ENCODE results near the gene DMD.

DMD gene

GRCh38 chrX:33014086-33014485, 197.3 kb downstream of the DMD start:
- no peak for DNase-seq

DNA sequence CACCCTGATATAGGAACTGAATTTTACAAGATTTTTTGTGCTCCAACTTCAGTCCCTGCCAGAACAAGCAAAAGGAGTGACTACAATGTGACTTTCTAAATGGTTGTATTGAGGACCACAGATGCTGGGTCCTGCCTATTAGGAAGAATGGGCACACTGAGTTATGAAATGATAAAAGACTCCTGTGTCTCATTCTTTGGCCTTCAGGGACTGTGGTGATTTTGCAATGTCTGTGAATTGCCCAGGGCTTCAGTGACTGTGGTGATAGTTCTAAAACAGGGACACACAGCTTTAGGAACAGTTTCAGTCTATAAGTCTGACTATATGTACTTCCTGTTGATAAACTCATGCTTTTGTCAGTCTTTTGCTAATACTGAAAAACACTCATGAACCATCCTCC, 210.2 kb downstream of the DMD start:
- DNase-seq: no peak

DNA sequence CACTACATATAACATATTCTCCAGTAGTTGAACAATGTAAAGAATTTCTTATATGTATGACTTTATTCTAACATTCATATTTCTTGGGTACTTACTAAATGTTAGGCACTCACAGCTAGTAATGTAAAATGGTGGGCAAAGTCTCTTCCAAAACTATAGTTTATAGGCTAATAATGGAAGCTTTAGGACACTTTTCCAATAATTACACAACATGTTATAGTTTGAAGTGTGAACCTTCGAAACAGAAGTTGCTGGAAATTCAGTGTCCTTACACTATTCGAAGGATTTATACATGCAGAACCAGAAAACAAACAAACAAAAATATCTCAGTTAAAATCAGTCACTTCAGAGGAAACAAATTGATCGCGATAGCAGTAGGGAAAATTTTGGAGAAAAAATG, 212.6 kb downstream of the DMD start:
- no peak for DNase-seq

- DNase-seq: no peak
Measured at GRCh38 chrX:32995427-32995826, 215.9 kb downstream of the DMD start.

DNA sequence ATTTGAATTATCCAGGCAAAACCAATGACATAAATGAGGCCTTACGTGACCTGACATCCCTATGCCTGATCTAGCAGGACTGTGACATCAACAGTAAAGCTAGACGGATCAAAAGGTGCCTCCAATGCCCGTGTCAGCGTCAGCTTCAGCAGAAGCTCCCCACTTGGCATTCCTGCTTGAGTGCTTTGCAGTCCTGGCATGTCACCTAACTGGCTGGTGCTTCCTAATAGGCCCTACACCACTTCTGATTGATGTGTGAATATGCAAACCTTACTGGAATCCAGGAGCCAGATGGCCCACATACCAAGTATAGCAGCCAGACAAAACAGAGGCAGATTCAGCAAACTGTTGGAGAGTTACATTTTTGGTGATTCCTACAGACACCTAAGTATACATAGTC, 224.2 kb downstream of the DMD start:
- no peak for DNase-seq

- no peak for DNase-seq
Measured at GRCh38 chrX:32985544-32985943, 225.8 kb downstream of the DMD start.

- DNase-seq: no peak
Measured at GRCh38 chrX:32966821-32967355, 244.5 kb downstream of the DMD start.

GRCh38 chrX:32954125-32954524, 257.2 kb downstream of the DMD start:
- DNase-seq: no peak

DNA sequence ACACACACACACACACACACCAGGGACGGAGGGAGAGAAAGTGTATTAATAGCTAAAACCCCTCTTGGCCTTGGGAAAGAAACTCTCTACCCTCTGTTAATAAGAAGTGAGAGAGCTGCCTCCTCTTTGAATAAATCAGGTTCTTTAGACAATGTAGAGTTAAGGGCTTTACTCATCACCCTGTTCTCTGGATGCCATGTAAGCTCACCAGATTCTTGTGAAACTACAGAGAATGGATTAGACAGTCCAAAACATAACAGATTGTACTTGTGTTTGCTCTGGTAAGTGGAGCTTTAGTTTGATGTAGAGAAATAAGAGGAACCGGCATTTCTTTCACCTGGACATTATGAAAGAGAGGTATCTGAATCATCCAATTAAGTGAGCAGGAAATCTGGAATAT, 263.2 kb downstream of the DMD start:
- no peak for DNase-seq

- no peak for DNase-seq
Measured at GRCh38 chrX:32937043-32937442, 274.3 kb downstream of the DMD start.

GRCh38 chrX:32933548-32933947, 277.8 kb downstream of the DMD start:
- no peak for DNase-seq

- DNase-seq: no peak
Measured at GRCh38 chrX:32929040-32929439, 282.3 kb downstream of the DMD start.

DNA sequence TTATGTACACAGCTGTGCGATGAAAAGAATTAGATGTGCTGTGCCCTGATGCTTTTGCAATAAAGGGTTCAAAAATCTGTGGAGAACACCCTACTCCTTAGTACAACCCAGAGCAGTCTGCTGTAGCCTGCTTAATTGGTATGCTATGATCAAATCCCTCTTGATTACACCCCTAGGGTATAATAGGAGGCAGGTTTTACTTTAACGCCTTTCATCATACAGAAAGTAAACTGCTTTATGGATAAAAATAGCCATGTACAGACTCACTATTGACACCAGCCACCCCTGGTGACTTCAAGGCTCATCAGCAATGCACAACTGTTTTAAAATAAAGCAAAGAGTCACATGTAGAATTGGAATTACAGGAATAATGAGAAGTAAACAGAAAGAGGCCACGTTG, 315.3 kb downstream of the DMD start:
- no peak for DNase-seq

DNA sequence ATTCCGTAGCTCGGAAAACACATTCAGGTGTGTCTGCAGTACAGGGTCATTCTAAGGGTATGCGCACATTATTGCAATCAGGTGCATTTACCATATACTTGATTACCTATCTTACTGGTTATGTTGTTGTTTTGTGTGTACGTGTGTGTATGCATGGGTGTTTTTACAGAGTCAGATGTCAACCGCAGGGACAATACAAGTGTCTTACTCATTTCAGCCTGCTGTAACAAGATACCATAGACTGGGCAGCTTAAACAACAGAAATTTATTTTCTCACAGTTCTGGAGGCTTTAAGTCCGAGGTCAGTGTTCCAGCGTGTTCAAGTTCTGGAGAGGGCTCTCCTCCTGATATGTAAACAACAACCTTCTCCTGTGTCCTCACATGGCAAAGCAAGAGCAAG, 316.7 kb downstream of the DMD start:
- DNase-seq: no peak

DNA sequence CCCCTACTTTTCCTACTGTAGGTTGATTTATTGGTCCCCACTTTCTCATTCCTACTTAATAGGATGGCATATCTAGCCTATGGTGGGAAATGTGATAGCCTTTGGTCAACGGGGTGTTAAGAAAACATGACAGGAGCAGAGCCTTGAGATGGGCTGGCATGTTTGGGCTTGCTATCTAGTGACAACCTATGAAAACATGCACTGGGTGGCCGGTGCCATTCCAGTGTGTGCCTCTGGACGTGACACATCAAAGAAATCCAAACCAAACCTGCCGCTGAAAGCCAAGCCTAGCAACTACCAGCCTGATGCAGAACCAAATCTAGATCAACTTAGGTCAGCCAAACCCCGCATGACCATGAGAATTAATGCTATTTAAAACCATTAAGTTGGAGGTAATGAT, 317.6 kb downstream of the DMD start:
- no peak for DNase-seq

DNA sequence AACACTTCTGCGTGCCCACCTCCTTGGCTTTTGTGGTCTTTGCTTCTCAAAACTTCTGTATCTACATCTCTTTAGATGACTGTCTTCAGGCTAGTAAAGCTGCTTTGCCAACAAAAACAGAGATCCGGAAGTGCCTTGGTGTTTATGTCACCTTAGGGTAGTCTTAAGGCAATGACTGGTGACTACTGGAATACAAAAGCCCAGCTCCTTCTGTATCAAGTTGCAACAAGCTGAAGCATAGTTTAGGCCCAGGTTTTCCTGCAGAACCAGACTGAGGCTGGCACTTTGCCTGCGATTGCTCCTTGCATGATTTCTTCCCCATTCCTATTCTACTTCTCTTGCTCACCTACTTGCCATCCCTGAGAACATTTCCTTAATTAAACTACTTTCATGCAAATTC, 333.8 kb downstream of the DMD start:
- DNase-seq: no peak

GRCh38 chrX:32874839-32875238, 336.5 kb downstream of the DMD start:
- DNase-seq: no peak

GRCh38 chrX:32873786-32874185, 337.6 kb downstream of the DMD start:
- DNase-seq: no peak

- DNase-seq: no peak
Measured at GRCh38 chrX:32871636-32872035, 339.7 kb downstream of the DMD start.

DNA sequence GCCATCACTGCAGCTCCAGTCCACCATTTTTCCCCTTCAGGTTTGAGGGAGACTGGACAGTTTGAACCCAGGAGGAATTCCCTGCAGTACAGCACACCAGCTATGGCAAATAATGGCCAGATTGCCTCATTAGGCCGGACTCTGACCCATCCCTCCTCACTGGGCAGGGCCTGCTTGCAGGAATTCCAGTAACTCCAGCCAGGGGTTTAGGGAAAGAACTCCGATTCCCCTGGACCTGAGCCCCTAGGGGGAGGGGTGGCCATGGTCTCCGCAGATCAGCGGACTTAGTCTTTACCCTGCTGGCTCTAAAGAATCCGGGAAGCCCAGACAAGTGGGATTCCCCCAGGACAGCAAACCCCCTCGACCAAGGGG, 342.8 kb downstream of the DMD start:
- no peak for DNase-seq

DNA sequence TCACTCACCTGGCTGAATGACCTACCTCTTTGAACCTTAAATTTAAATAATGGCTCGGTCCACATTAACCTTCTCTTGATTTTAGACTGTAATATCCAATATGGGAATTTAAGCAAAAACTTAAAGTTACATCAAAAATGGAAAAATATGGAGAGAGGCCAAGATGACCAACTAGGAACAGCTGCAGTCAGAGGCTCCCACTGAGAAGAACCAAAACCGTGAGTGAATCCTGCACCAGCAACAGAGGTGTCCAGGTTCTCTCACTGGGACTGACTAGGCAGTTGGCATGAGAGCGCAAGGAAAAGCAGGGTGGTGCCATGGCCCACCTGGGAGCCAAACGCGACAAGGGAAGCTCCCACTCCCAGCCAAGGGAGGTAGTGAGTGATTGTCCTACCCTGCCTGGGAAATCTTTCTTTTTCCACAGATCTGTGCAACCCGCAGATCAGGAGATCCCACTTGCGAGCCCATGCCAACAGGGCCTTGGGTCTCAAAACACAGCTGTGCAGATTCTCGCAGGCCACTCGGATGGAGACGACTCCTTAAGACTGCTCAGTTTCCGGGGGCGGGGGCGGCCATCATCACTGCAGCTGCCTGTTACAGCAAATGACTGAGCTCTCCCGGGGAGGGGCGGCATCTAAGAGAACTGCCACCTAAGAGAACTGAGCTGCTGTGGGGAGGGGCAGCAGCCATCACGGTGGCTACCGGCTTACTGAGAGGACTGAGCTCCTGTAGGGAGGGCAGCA, 343.4 kb downstream of the DMD start:
- no peak for DNase-seq

DNA sequence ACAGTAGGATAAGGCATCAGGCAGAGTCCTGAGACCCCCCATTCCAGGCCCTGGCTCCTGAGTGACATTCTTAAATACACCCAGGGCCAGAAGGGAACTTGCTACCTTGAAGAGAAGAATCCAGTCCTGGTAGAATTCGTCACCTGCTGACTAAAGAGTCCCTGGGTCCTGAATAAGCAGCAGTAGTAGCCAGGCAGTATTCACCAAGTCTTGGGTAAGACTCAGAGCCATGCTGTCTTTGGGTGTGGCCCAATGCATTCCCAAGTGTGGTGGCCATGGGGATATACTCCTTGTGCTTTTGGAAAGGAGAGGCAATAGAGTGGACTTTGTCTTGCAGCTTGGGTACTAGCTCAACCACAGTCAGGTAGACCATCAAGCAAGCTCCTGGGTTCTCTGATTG, 359.1 kb downstream of the DMD start:
- no peak for DNase-seq

- no peak for DNase-seq
Measured at GRCh38 chrX:32851556-32851955, 359.8 kb downstream of the DMD start.

- no peak for DNase-seq
Measured at GRCh38 chrX:32847921-32848320, 363.4 kb downstream of the DMD start.

- DNase-seq: no peak
Measured at GRCh38 chrX:32842053-32842452, 369.3 kb downstream of the DMD start.

Measured in stimulated activated CD4-positive, alpha-beta T cell treated with anti-CD3 and anti-CD28 coated beads, Interleukin-1b, Interleukin-23, amount 100 ng/mL, for 48 hours (primary cell).